HG03442 (cell line): ENCODE data around the gene ATP6V1B1.

ENCODE experiments used
- ATAC-seq: cut with Tn5 transposase; IDR thresholded peaks from one replicate; pipeline ENCODE4 v1.9.1; 2021; ENCODE audit warnings: mild to moderate bottlenecking, moderate library complexity; ENCODE audit not compliant: unreplicated experiment

The ATP6V1B1 gene

DNA sequence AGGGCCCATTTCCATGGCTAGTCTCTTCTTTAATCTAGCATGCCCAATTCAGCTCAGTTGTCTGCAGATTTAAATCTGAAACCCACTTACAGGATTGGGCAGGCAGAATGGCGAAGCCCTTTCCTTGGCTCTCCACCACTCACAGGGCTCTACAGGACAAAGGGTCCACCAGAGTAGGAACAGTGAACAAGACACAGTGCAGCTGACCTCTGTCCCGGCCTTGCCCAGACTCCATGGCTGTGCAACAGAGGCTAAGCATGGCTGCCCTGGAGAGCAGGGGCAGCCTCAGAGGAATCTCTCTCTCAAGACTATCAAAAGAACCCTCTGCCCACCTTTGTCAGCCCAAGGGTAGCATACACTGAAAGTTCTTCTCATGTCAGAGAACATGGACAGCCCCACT is 9.7 kb upstream of the ATP6V1B1 start:
- ATAC-seq: no peak

DNA sequence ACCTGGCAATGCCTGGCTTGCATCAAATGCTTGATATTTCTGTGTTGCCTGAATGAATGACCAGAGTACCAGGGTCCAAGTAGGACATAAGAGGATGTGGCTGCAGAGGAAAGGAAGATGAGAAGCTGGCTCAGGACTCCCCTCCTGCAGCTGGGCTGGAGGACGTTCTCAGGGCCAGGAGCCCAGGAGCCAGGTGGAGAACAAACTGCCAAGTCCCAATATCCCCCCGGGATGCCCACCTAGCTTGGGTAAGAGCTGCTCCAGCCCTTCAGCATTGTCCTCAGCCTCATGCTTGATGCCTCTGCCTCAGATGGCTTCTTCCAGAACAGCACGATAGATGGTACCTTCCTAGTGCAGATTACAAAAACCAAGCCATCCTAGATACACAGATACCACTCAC is 8.6 kb upstream of the ATP6V1B1 start:
- no peak for ATAC-seq

DNA sequence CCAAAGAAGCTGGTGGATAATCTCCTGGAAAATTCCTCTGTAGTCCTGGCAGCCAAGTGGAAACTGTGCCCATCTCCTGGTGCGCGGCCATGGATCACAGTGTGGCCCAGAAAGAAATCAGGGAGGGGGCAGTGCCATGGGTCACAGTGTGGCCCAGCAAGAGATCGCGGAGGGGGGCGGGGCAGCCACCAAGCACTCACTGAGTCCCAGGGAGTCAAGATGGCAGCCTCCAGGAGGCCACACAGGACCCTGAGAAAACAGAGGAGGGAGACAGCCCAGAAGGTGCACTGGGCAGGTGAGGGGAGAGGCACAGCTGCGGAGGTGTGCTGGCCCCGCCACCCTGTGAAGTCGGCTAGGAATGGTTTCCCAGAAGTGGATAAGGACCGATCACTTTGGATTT is 8.1 kb upstream of the ATP6V1B1 start:
- no peak for ATAC-seq

DNA sequence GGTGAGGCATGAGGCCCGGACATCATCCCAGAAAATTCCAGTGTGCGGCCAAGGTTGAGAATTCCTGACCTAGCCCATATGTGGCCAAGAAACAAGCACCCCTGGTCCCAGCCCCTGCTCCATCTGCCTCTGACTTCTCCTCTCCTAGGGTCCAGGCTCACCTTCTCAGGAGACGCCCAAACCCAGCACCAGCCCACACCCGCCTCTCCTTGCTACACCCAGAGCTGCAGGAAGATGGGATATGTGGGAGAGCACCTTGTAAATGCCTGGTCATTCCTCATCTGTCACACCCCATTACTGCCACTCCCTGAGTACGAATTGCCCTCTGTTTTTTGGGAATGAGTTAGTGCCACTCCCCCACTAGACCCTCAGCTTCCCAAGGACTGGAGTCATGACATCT is 7.3 kb upstream of the ATP6V1B1 start:
- ATAC-seq: no peak

DNA sequence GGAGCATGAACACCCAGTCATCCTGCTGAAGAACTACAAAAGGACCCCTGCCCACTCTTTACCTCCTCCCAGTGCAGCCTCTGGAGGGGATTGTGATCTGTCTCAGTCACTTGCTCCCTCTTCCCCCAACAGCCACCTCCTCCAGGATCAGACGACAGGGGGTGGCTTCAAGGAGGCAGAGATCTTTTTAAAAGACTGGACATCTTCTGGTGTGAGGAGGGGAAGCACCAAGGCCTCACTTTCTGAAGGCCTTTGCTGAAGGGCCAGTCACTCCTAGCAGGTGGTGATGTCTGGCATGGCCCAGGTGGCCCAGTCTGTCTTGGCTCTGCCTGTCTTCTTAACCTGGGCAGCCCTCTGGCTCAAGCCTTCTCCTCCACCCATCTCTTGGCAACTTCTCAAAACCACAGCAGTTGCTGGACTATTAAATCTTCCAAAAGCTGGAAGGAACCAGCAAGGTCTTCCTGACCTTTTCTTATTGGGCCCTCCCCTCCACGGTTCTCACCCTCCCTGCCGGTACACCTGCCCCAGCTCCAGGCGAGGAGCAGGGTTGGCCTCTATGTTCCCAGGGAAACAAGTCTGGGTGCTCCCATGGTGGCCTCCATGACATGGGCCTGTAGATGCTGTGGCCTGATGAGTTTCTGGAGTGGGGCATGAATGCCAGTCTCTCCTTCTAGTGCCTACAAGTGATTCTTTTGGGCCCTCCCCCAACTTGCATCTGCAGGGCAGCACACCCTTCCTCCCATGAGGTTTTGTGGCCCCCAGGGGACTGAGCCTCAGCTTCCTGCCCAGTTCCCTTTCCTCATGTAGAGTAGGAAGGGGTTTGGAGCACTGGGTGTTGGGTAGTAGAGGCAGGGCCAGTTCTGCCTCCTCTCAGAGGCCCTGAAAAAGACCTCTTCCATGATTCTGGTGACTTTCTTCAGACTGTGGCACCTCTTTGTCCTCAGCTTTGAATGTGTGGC is 5.0 kb upstream of the ATP6V1B1 start:
- no peak for ATAC-seq

DNA sequence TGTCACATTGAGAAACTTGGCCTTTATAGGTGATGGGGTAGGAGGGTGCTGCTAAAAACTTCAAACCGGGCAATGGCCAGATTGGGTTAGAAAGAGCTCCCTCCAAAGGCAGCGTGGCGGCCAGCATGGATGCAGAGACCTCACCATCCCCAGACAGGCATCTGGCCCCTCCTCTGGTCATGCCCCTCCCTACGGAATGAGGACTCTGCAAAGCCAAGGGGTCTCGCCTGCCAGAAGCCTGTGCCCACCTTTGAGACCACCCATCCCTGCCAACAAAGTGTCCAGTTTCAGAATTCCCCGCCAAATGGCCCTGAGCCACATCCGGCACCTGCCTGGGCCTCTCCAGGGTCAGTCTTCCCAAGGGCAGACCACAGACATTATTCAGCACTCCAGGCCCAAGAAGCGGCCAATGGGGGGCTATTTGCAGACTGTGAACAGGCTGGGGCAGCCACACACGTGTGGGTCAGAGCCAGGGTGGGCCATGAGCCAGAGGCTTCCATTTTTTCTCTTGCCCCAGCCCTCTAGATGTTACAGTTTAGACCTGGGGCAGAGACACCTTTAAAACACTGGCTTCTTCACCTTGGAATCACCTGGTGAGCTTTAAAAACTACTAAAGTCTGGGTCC is 4.2 kb upstream of the ATP6V1B1 start:
- no peak for ATAC-seq

DNA sequence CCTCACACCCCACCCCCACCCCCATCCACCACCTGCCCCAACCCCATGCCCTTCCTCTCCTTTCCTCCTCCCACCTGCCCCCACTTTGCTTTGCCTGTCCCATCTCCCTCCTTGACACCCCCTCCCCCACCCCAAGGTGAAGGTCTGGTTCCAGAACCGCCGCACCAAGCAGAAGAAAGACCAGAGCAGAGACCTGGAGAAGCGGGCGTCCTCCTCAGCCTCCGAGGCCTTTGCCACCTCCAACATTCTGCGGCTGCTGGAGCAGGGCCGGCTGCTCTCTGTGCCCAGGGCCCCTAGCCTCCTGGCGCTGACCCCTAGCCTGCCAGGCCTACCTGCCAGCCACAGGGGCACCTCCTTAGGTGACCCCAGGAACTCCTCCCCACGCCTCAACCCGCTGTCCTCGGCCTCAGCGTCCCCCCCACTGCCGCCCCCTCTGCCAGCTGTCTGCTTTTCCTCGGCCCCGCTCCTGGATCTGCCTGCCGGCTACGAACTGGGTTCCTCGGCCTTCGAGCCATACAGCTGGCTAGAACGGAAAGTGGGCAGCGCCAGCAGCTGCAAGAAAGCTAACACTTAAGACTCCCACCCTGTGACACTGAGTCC is 3.0 kb upstream of the ATP6V1B1 start:
- ATAC-seq: no peak

DNA sequence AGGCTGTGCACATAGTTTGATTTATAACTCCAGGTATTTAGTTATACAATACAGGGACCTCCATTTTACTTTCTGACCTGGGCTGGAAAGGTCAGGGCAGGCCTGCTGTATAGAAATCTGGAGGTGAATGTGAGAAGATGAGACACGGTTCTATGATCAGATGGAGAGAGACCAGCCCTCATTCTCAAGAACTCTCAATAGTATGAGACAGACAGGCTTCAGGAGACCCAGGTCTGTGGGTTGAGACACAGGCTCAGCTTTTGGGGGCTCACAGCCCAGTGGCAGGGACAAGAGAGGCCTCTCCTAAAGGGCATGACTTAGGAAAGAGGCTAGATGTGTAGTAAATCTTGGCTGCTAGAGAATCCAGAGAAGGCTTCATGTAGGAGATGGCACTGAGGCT is 719 bp upstream of the ATP6V1B1 start:
- ATAC-seq: no peak

DNA sequence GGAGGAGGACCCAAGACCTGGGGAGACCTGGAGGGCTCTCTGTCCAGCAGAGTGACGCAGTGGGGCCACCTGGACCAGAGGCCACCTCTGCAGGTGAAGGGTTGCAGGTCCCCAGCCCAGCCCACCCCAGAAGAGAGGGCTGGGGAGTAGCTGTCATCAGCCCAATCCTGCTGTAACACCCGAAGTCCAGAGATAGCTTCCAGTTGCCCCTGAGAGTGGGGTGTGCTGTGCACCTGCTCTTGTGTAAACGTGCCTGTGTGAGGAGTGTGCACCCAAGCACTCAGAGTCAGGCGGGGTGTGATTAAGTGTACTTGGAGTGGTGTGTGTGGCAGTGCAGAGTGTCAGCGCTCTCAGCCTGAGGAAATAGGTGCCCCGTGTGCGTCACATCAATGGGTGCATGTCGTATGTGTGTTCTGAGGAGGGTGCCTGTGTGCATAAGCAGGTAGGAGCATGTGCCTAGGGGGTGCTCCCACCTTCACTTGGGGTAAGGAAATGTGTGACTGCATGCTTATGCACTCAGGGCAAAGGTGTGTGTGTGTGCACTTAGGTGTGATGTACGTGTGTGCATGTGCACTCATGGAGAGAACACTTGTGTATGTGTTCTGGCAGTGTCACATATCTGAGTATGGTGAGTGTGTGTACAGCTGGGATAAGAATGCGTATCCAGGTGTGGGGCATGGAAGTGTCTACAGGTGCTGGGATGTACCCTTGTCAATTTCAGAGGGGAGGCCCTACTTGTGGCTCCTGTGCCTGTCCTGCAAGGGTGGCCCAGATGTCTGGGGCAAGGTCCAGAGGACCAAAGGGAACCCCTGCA is 672 bp downstream of the ATP6V1B1 start:
- no peak for ATAC-seq

DNA sequence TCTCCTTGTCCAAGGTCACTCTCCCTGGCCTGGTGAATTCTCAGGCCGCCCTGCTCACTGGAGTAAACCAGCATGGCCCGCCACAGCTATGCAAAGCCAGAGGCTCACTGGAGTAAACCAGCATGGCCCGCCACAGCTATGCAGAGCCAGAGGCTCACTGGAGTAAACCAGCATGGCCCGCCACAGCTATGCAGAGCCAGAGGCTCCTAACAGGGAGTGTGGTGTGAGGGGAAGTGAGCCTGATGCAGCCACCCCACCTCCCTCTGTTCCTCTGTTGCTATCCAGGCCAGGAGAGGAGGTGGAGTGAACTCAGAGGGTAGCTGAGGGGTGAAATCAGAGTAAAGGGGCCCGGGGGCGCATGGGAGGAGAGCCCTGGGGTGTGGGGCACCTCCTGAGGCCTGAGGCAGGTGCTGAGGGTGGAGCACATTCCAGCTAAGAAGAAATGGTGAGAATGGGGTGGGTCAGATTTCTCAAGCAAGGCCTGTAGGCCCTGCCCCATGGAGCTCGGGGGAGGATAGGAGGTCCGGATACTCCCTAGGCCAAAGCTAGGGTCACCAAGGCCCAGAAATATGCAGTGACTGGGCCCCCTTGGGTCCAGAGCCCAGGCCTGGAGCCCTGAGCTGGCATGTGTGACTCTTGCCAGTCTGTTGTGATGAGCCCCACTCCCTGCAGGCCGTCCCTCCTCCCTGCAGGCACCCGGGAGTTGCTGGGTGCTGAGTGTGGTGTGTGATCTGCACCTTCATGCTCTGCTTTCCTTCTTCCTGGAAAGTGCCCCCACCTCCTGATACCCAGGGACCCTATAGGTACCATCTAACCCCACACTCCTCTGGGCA is 1.5 kb downstream of the ATP6V1B1 start:
- ATAC-seq: no peak

DNA sequence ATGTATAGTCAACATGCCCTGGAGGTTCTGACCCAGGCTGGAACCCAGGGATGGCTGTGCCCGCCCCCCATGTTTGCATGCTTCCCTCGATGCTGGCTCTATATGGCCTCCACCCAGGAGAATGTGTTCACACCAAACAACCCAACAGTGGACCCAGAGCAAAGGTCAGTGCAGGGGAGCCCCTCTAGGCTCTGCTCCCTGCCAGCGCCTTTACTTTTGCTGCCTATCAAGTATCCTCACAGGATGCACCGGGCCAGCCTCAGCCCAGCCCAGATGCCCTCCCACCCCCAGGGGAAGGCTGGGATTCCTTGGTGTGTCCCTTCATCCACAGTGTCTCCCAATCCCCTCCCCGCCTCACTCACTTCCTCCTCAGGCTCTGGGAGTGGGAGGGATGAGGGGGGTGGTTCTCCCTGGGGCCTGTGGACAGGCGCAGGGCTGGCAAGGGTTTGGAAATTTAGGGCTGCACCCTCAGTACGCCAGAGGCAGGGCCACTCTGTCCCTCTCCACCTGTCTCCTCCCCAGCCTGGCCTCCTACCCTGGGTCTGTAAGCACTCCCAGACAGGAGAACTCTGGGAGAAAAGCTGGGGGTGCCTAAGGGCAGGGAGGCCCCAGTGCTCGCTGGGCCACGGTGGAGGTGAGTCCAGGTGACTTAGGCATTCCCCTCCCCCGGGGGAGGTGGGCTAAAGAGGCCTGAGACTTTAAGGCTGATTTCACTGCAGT is 2.3 kb downstream of the ATP6V1B1 start:
- no peak for ATAC-seq

DNA sequence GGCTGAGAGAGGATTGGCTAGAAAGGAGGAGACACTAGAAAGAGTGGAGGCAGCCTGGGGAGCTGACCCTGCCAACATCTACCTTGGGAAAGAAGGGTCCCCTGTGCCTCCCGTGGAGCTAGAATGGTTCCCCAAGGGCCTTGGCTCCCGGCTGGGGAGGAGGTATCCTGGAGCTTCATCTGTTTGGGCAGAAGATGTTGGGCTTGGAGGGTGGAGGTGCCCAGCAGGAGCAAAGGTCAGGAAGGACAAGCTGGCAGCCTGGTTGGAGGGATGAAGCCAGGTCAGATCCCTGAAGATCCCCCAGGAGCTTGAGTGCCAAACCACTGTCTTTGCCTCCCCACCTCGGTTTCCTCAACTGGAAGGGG is 2.9 kb downstream of the ATP6V1B1 start:
- no peak for ATAC-seq

DNA sequence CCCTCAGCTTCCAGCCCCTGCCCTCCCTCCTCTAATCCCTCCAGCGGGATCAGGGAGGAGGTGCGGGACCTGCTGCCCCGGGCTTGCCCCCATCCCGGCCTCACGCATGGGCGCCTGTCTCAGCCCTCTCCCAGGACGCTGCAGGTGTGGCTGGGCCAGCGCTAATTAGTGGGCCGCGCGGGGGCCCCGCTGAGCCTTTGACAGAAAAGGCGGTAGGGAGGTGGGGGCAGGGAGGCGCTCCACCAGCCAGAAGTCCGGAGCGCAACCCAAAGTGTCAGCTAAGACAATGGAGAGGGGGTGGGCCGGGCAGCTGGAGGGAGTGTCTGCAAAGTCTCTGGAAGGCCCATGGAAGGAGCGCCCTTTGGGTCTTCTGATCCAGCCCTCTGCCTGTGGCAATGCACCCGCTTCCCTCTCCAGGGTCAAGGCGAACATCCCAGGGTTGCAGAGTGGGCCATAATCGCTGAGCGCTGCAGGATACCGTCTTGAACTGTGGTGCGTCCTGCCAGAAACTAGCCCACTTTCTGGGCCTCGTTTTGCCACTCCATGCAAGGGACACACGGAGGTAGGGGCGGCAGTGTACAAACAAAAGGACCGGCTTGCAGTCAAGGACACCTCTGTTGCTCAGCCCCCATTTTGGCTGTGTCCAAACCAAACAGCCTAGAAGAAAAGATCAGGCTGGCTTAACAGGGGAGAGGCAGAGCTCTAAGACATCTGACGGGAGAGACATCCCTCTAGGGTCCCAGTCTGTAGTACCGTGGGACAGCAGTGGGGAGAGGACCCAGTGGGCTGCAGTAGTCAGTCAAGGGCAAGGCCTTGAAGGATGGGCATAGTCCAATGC is 3.5 kb downstream of the ATP6V1B1 start:
- no peak for ATAC-seq

DNA sequence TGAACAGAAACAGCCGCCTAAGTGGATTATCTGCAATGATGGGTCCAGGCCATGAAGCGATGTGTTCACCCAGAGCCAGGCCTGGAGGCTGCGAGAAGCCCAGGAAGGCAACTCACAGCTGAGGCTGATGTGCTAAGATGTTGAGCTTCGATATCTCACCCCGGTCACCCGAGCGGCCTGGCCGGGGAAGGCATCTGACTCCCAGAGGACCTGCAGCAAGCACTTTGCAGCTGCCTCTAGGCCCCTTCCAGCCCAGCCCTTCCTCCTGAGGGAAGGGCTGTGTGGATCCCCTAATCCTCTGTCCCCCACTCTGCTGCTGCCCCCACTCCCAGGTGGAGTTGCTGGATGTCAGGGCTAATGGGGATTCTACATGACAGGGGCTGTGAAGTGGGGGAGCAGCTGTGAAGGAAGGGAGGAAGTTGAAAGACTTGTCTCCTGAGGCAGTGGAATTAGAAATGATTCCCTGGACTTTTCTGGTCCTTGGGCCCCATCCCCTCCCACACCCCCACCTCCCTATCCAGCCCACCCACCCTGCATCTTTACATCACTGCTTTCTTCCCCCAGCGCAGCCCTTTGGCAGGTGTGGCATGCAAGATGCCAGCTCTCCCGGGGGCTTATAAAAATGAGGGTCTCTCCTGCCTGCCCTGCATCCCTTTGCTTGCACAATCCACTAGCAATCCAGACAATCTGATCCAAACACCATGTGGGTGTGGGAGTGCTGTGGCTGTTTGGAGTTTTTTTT is 4.3 kb downstream of the ATP6V1B1 start:
- no peak for ATAC-seq

DNA sequence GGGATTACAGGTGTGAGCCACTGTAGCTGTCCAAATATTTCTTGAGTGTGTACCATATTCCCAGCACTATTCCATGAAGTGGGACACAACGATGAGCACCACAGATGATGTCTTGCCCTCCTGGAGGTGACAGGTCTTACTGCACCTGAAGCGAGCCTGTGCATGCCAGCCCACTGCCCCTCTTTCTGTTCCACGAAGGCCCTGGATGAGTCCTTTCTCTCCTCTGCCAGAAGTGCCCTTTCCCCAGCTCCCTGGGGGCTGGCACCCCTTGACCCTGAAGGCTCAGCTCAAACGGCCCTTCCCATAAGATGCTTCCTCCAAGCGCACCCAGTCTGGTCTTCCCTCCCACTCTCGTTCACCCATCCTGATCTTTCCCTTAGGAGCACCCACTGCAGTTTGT is 5.5 kb downstream of the ATP6V1B1 start:
- no peak for ATAC-seq

DNA sequence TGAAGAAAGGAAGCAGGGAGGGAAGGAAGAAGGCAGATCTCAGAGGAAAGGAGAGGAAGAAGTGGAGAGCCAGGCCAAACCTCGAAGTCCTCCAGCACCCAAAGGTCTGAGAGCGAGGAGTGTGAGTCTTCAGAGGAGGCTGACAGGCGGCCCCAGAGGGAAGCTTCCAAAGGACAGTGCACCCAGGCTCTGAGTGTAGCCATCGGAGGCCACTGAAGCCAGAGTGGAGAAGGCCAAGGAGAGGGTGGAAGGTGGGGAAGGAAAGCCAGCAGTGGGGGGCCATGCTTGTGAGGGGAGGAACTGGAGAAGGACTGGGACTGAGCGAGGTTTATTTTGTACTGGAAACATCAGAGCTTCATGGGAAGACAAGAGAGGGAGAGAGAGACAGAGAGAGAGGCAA is 6.0 kb downstream of the ATP6V1B1 start:
- no peak for ATAC-seq

DNA sequence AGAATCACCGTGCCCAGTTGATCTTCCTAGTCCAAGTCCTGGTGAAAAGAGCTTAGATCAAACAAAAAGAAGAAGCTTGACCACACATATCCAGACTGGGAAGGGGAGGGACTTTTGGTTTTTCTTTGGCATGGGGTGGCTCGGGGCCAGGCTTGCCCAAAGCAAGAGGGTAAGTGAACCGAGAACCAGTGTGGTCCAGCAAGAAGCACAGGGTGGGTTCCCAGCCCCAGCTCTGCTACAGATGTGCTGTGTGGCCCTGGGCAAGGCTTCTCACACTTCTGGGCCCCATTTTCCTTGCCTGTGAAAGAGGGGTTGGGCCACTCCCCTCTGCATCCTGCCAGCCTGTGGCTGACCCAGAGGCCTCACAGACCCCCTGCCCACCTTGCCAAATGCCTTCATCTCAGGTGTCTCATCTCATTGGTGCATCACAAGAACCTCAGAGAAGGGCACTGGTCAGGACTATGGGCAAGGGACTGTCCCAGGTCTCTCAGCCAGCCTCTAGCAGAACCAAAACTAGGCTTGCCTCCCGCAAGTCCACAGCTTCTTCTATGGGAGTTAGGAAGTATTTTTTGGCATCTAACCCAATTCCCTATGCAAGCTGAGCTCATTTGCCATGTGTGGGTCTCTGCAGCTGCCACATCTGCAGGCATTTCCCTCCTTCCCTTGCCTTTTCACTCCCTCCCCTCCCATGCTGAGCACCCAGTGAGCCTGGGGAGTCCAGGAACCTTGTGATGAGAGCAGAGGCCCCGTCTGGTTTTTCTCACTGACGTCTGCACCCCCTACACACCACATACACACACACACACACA is 6.9 kb downstream of the ATP6V1B1 start:
- no peak for ATAC-seq
